Daoy (cell line): ENCODE measurements around the gene DUSP14. TPM values are rescaled to one million over a fixed set of nuclear protein-coding genes. Genes with fewer than 3 reads are reported as not detected.
"Not testable (repeated sequence)": the region's sequence is repeated elsewhere in the genome, so short reads cannot be mapped to it uniquely, and the experiment has no call there.

Experiments used
- DNase-seq: peaks from one replicate; pipeline ENCODE4 v3.0.0-alpha.2; 2015; ENCODE audit warnings: low read depth
- total RNA-seq: library from RNA; depleted of rRNA; stranded (reverse); fragments of >200 nt; shearing (Covaris generic); gene quantifications from 2 replicates; pipeline ENCODE4 v1.2.3, GENCODE V29; 2014

DUSP14 gene
- total RNA-seq, 1 experiment from 2014 or later = 30.9 TPM

DNA sequence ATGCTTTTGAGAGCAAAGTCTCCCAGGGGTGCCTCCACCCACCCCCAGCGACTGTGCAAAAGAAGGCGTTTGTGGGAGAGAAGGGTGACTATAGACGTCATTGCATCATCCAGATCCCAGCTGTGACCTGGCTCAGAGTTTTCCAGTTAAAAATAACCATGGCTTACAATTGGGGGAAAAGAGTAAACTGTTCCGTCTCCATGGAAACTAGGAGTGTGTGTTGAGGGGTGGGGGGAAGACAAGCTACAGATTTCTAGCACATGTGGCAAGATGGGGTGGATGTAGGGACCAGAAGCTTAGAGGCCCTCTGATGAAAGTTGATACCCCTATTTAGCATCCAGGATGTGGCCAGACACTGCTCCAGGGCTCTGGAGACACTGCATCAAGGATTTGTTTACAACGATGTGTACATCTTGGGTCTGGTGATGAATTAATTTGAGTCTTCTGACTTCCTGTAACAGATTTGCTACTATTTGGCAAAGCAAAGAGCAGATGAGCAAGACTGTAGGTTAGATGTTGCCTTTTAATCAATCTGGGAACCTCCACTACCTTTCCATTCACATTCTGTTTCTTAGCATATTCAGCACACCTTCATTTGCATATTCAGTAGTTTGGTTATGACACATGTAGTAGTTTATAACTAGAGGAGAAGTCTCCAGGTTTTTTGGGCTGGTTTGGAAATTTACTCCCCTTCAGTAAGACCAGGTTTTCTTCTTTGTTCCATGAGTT, 6.2 kb upstream of the DUSP14 start:
- DNase-seq = no peak

DNA sequence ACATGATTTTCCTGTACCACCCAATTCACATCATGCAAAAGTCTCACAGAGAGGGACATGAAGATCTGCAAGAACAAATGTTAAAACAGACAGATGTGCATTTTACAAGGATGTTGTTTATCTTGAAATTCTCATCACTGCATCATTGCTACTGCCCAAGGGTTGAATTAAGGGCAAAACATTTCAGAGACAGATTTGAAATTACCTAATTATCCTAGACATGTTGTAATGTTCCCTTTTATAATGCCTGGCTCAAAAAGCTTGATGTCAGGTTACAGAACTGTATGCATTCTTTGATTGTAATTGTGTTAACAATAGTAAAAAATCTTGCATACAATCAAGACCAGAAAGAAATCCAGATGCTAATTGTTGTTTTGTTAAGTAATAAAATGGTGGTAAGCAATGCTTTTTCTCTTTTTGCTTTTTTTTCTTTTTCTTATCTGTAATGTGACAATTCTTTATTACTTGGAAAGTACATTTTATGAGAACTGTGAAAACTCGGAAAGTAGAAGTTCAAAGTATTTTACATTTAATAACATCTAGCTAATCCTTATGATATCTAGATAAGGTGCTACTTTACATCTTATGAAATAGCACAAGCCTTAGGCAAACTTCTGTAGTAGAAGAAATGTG, 3.6 kb upstream of the DUSP14 start:
- no peak for DNase-seq

DNA sequence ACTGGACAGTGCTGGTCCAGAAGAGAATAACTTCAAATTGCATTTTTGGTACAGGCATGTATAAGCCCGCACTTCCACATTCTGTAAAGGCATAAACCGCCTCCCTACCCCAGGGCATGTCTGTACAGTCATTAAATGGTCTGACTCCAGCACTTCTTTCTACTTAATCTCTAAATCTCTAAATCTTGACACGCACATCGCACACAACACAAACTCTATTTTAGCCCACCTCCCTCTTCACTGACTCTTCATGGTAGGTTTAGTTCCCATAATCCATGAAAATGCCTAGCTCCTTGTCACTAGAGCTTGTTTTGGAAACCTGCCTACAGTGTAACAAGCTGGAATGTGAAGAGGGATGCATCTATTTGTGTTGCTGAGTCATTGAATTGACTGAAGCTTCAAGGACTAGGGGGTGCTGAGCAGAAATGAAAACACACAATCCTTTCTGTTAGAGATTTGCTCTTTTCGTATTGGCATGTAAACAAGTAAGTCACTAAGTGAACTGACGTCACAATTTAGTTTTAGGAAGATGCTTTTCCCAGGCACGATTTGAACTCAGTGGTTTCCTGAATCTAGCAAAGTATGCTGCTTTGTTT, 1.6 kb upstream of the DUSP14 start:
- DNase-seq = peak; percentile 83

- DNase-seq = peak; percentile 95
Observed at GRCh38 chr17:37488607-37489196, 989 bp upstream of the DUSP14 start.

DNA sequence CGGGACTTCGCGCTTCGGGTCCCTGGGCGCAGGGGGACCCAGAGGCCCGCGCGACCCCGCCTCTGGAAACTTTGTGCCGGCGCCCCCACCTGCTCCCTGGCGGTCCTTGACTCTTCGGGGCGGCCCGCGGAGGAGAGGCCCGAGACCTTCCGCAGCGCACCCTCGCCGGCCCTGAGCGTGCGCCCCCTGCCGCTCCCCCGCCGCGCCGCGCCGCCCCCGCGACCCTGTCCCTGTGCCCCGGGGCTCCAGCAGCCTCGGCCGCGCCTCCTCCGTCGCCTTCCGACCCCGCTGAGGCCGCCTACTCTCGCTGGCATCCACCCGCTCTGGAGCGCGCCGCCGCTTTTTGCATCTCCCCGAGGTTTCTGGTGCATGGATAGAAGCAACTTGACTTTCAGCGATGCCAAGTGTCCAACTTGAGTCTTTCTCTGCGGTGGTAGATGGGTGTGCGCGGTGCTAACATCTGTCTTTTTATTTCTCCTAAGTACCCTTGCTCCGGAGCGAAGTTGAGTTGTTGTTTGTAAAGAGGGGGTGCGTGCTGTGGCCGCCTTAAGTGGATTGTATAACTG, 414 bp downstream of the DUSP14 start:
- DNase-seq = peak; percentile 74

GRCh38 chr17:37490638-37491614, 1.2 kb downstream of the DUSP14 start:
- peak; percentile 82 for DNase-seq

DNA sequence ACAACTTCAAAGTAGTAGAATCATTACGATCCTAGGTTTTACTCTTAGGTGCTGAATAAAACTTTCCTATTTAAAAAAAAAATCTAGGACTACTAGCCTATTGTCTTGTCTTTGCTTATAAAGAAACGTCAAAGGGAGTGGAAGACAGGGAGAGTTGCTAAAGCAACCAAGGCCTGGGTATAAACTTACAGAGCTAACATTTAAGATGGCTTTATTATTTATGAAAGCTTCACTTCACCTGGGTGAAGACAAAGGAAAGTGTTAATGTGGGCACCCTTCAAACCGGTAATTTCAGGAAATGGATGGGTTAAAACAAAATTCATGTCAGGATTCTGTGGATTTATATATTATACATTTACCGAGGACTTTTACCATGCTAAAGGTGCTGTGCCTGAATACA, 2.5 kb downstream of the DUSP14 start:
- DNase-seq = no peak

GRCh38 chr17:37493249-37494027, 3.7 kb downstream of the DUSP14 start:
- peak; percentile 15 for DNase-seq

DNA sequence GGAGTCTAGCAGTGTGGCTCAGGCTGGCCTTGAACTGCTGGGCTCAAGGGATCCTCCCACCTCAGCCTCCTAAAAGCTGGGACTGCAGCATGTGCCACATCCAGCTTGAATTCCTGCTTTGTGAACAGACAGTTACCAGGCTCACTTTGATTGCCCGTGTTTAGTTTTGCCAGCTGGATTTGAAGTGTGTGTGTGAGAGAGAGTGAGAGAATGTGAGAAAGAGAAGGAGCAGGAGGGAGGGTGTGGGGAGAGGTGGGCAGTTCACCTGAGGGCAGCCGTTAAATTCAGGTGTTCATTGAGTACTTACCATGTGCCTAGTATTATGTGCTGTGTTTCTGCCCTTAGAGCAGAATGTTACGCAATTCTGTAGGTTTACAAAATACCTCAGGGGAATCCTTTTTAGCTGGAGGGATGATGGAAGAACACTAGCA, 4.7 kb downstream of the DUSP14 start:
- DNase-seq = no peak

DNA sequence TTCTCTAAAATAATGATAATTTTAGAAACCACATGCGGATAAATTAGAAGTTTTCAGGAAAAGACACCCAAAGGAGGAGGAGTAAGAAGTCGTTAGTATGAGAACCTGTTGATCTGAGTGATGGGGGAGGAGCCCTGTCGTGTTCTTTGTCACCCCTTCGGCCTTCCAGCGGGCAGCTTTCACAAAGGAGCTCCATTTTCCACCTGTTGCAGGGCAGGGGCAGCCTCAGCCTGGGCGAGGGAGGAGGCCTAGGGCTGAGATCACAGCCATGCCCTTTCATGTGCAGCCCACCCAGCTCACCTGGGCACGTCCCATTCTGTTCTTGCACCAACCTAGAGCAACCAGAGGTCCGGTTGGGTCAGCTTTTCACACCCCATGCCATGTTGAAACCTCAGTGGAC, 5.3 kb downstream of the DUSP14 start:
- no peak for DNase-seq

DNA sequence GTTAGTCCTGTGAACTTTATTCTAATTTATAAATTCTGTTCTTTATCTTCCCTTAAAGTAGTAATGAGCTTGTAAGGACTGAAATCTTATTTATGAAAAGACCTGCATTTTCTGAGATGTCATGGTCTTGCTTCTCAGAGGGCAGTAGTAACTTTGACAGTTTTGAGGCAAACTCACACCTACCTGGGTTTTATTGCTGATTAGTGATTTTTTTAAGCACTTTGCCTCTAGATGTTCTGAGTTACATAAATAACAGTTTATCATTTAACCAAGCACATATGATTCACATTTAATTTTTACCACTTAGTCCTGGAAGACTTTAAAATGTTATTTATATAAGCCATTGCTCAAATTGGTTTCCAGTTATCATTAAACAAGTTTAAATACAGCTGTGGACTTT, 10.7 kb downstream of the DUSP14 start:
- no peak for DNase-seq

DNA sequence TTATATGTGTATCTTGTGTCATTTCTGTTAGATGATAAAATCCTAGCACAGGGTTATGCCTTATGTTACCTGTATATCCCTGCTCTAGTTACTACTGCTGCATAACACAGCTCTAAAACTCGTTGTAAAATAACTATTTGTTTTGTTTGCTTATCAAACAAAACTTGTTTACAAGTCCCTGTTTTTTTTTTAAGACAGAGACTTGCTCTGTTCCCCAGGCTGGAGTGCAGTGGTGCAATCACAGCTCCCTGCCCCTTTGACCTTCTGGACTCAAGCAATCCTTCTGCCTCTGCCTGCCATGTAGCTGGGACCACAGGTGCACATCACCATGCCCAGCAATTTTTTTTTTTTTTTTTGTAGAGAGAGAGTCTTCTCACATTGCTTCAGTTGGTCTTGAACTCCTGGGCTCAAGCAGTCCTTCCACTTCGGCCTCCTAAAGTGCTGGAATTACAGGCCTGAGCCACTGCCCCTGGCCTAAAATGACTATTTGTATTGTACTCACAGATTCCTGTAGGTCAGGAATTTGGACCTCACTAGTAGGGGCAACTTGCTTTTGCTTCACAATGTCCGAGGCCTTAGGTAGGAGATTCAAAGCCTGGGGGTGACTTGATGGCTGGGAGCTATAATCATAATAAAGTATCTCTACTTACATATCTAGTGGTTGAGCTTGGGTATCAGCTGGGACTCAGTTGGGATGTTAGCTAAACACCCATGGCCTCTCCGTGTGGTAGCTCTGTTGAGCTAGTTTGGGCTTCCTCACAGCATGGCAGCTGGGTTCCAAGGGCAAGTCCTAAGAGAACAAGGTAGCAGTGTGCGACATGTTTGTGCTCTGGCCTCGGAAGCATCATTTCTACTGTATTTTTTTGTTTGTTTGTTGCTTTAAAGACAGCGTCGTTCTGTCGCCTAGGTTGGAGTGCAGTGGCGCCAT, 12.6 kb downstream of the DUSP14 start:
- no peak for DNase-seq

- no peak for DNase-seq
Observed at GRCh38 chr17:37503148-37503547, 13.5 kb downstream of the DUSP14 start.

GRCh38 chr17:37505333-37505732, 15.6 kb downstream of the DUSP14 start:
- DNase-seq = no peak

DNA sequence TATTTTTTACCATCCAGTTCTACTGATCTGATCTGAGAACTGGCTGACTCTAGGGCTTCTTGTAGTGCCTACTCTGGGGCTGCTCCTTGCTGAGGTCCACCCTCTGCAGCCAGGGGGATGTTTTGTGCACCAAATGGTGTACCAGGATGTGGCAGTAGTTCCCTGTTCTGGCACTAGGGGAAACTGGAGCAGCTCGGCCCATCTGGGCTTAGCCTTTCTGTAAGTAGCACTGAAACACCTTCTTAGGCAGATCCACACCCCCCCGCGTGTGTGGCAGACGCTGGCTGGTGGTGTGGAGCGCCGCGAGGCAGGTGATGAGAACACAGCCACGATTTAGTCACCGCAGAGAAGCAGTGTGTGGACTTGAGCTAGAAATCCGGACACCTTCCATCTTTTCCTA, 17.0 kb downstream of the DUSP14 start:
- DNase-seq = peak; percentile 18

GRCh38 chr17:37507111-37507510, 17.4 kb downstream of the DUSP14 start:
- DNase-seq = no peak

- no peak for DNase-seq
Observed at GRCh38 chr17:37510056-37510455, 20.4 kb downstream of the DUSP14 start.

DNA sequence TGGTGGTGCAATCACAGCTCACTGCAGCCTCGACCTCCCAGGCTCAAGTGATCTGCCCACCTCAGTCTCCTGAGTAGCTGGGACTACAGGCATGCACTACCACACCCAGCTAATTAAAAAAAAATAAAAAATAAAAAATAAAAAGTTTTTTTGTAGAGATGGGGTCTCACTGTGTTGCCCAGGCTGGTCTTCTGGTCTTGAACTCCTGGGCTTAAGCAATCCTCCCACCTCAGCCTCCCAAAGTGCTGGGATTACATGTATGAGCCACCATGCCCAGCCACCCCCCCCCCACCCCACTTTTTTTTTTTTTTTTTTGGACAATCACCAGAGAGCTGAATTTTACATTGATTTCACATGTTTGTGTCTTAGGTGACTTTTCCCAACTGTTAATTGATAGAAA, 22.0 kb downstream of the DUSP14 start:
- not testable (repeated sequence) for DNase-seq

DNA sequence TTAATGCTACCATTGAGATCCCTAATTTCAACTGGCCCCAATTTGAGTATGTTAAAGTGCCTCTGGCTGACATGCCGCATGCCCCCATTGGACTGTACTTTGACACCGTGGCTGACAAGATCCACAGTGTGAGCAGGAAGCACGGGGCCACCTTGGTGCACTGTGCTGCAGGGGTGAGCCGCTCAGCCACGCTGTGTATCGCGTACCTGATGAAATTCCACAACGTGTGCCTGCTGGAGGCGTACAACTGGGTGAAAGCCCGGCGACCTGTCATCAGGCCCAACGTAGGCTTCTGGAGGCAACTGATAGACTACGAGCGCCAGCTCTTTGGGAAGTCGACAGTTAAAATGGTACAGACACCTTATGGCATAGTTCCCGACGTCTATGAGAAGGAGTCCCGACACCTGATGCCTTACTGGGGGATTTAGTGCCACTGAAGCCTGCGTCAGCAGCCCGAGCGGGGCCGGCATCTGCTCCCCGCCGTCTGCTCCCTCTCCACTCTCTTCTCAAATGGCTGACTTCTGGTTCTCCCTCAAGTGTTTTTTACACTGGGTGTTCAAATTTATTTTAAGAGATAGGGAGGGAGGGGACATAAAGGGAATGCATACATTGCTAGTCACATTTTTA, 22.9 kb downstream of the DUSP14 start:
- no peak for DNase-seq
